Mesenchymal stem cell (in vitro differentiated cells and primary cell): ENCODE measurements around the gene CCDC40.
"Not testable (repeated sequence)": the region's sequence is repeated elsewhere in the genome, so short reads cannot be mapped to it uniquely, and the experiment has no call there.

ENCODE experiments used
- DNase-seq: peaks from one replicate; pipeline ENCODE4 v3.0.0-alpha.2; 2013
- H2AFZ ChIP-seq: one replicate; pipeline ENCODE4 v1.6.1; 2013; ENCODE audit warnings: low read depth, mild to moderate bottlenecking, control low read depth, inconsistent platforms, low read length, moderate library complexity
- H2AK5ac ChIP-seq: 2 replicates; pipeline ENCODE4 v1.6.1; 2013; ENCODE audit warnings: low read length, moderate library complexity, mild to moderate bottlenecking, inconsistent platforms; ENCODE audit not compliant: severe bottlenecking
- H2BK120ac ChIP-seq: one replicate; pipeline ENCODE4 v1.6.1; 2013; ENCODE audit warnings: low read depth, mild to moderate bottlenecking, inconsistent platforms, low read length, moderate library complexity
- H2BK12ac ChIP-seq, 2 experiments: one replicate each; pipeline ENCODE4 v1.6.1; 2013; ENCODE audit warnings: inconsistent platforms in 2 of 2, low read length in 2 of 2, mild to moderate bottlenecking in 2 of 2, moderate library complexity in 2 of 2, control low read depth in 1 of 2
- H2BK15ac ChIP-seq: one replicate; pipeline ENCODE4 v1.6.1; 2013; ENCODE audit warnings: mild to moderate bottlenecking, low read depth, inconsistent platforms; ENCODE audit not compliant: poor library complexity, severe bottlenecking
- H2BK5ac ChIP-seq: 2 replicates; pipeline ENCODE4 v1.6.1; 2013; ENCODE audit warnings: low read depth, mild to moderate bottlenecking, low read length, control low read depth, inconsistent platforms; ENCODE audit not compliant: poor library complexity, severe bottlenecking
- H3K14ac ChIP-seq, 2 experiments: one replicate each; pipeline ENCODE4 v1.6.1; 2013; ENCODE audit warnings: inconsistent platforms in 2 of 2, low read length in 2 of 2, control low read depth in 1 of 2, mild to moderate bottlenecking in 1 of 2, moderate library complexity in 1 of 2
- H3K18ac ChIP-seq, 2 experiments: one replicate each; pipeline ENCODE4 v1.6.1; 2013; ENCODE audit warnings: inconsistent platforms in 2 of 2, low read length in 2 of 2, control low read depth in 1 of 2, low read depth in 1 of 2, mild to moderate bottlenecking in 1 of 2
- H3K23ac ChIP-seq, 2 experiments: one replicate each; pipeline ENCODE4 v1.6.1; 2013; ENCODE audit warnings: inconsistent platforms in 2 of 2, low read length in 2 of 2, mild to moderate bottlenecking in 2 of 2, moderate library complexity in 2 of 2, control low read depth in 1 of 2
- H3K27ac ChIP-seq: 2 replicates; pipeline ENCODE4 v1.5.1; 2013; ENCODE audit warnings: mild to moderate bottlenecking, moderate library complexity, low read length, control low read depth, inconsistent platforms; ENCODE audit not compliant: poor library complexity, severe bottlenecking
- H3K27me3 ChIP-seq, 2 experiments: 2 replicates each; pipeline versions ENCODE4 v1.6.1 to v1.7.0; 2013; ENCODE audit warnings: low read length in 2 of 2, mild to moderate bottlenecking in 2 of 2, moderate library complexity in 2 of 2, control low read depth in 1 of 2, inconsistent platforms in 1 of 2; ENCODE audit not compliant: control insufficient read depth in 1 of 2, insufficient read depth in 1 of 2
- H3K36me3 ChIP-seq, 2 experiments: 2 replicates each; pipeline versions ENCODE4 v1.6.1 to v1.7.0; 2013; ENCODE audit warnings: low read length in 2 of 2, control low read depth in 1 of 2, inconsistent platforms in 1 of 2, low read depth in 1 of 2, mild to moderate bottlenecking in 1 of 2; ENCODE audit not compliant: insufficient read depth in 2 of 2, control insufficient read depth in 1 of 2
- H3K4ac ChIP-seq, 2 experiments: one replicate each; pipeline ENCODE4 v1.6.1; 2013; ENCODE audit warnings: inconsistent platforms in 2 of 2, low read length in 2 of 2, mild to moderate bottlenecking in 2 of 2, moderate library complexity in 2 of 2, control low read depth in 1 of 2, low read depth in 1 of 2
- H3K4me1 ChIP-seq: 2 replicates; pipeline ENCODE4 v1.6.1; 2013; ENCODE audit warnings: low read depth, low read length, control low read depth; ENCODE audit not compliant: control insufficient read depth, insufficient read depth
- H3K4me2 ChIP-seq: 2 replicates; pipeline ENCODE4 v1.6.1; 2013; ENCODE audit warnings: low read length, mild to moderate bottlenecking, inconsistent platforms; ENCODE audit not compliant: poor library complexity, severe bottlenecking
- H3K4me3 ChIP-seq, 2 experiments: 2 replicates each; pipeline versions ENCODE4 v1.5.1 to v1.7.0; 2013; ENCODE audit warnings: low read length in 2 of 2, mild to moderate bottlenecking in 2 of 2, control low read depth in 1 of 2, low read depth in 1 of 2; ENCODE audit not compliant: insufficient read depth in 1 of 2
- H3K79me1 ChIP-seq: replicated peaks from 2 replicates; pipeline ENCODE4 v1.6.1; 2013; ENCODE audit warnings: mild to moderate bottlenecking, control low read depth, low read length, inconsistent platforms; ENCODE audit not compliant: poor library complexity, severe bottlenecking
- H3K9ac ChIP-seq: 2 replicates; pipeline ENCODE4 v1.7.0; 2013; ENCODE audit warnings: mild to moderate bottlenecking, low read length, moderate library complexity
- H3K9me3 ChIP-seq: 2 replicates; pipeline ENCODE4 v1.7.0; 2013; ENCODE audit warnings: mild to moderate bottlenecking, low read length; ENCODE audit not compliant: control insufficient read depth
- H4K8ac ChIP-seq: one replicate; pipeline ENCODE4 v1.6.1; 2013; ENCODE audit warnings: inconsistent platforms, mild to moderate bottlenecking, low read length, moderate library complexity
- H4K91ac ChIP-seq: one replicate; pipeline ENCODE4 v1.6.1; 2013; ENCODE audit warnings: mild to moderate bottlenecking, low read length, inconsistent platforms
- WGBS: methylation state at CpG from one replicate; pipeline ENCODE4 v1.1.7; 2013; ENCODE audit warnings: mixed read lengths; 5-methylcytosine and 5-hydroxymethylcytosine counted together

CCDC40 gene

DNA sequence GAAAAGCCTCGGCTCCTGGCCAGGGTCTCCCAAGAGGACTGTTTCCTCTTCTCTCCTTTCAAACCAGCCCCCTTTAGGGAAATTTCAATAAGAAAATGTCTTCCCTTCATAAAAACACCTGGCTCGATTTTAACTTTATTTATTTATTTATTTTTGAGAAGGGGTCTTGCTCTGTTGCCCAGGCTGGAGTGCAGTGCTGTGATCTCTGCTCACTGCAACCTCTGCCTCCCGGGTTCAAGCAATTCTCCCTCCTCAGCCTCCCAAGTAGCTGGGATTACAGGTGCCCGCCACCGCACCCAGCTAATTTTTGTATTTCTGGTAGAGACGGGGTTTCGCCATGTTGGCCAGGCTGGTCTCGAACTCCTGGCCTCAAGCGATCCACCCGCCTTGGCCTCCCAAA lies 10.3 kb downstream of the CCDC40 start:
- not testable (repeated sequence) for H3K9ac ChIP-seq, H3K27ac ChIP-seq, H2BK15ac ChIP-seq, H4K8ac ChIP-seq, H3K4me1 ChIP-seq, H3K79me1 ChIP-seq, H3K4me2 ChIP-seq, H3K23ac ChIP-seq, H2BK12ac ChIP-seq, H3K14ac ChIP-seq, H2BK5ac ChIP-seq, H2BK120ac ChIP-seq, H3K9me3 ChIP-seq, DNase-seq, H3K27me3 ChIP-seq, H3K4me3 ChIP-seq, H2AK5ac ChIP-seq, H2AFZ ChIP-seq, H3K4ac ChIP-seq, H4K91ac ChIP-seq, H3K18ac ChIP-seq
- 98% methylated on average over 9 of the region's 10 CpGs for WGBS
- peaks cover 18 to 43% of the 10 kb centered on the region in 2 experiments for H3K36me3 ChIP-seq

DNA sequence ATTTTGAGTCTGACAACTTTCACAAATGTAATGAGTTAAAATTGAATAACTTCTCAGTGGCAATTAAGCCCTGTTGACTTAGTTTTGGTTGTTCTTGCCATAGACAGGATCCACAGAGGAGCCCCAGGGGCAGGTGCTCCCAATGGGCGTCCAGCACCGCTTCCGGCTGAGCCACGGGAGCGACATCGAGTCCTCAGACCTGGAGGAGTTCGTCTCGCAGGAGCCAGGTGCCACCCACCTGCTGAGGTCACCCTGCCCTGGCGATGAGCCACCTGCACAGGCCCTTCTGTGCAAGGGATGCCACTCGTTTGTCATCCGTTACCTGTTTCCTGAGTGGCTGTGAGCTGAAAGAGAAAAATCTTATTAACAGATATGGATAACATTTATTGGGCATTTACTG lies 10.7 kb downstream of the CCDC40 start:
- Histone ChIP-seq H3K27ac (no peak overlapping the region), H4K8ac (no peak overlapping the region), H3K14ac (no peak overlapping the region), H2AFZ (no peak overlapping the region), H3K27me3 (no peaks in the 10 kb centered on the region), H3K9ac (no peak overlapping the region), H2BK12ac (no peak overlapping the region), H3K9me3 (peaks cover 5% of the 10 kb centered on the region), H3K4me1 (no peaks in the 10 kb centered on the region), H3K4ac (no peak overlapping the region), H2AK5ac (no peak overlapping the region), H4K91ac (no peak overlapping the region), H3K23ac (no peak overlapping the region), H3K79me1 (no peaks in the 10 kb centered on the region), H3K4me2 (no peak overlapping the region), H2BK15ac (no peak overlapping the region), H3K18ac (no peak overlapping the region), H3K36me3 (peaks cover 21 to 38% of the 10 kb centered on the region in 2 experiments), H2BK5ac (no peak overlapping the region), H3K4me3 (no peak overlapping the region), H2BK120ac (no peak overlapping the region)
- 96% methylated on average over 9 of the region's 11 CpGs for WGBS
- no peak for DNase-seq

DNA sequence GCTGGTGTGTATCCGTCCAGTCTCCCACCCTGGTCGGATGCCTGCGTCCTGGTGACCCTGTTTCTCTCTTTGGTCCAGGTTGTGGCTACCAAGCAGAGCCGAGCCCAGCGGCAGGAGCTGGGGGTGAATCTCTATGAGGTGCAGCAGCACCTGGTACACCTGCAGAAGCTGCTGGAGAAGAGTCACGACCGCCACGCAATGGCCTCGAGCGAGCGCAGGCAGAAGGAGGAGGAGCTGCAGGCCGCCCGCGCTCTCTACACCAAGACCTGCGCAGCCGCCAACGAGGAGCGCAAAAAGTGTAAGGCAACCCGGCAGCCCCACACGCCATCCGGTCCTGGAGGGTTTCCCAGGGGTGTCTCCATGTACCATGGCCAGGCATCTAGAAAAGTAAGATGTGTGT lies 13.5 kb downstream of the CCDC40 start:
- H4K8ac ChIP-seq = no peak overlapping the region
- no peaks in the 10 kb centered on the region for H3K27me3 ChIP-seq
- no peak overlapping the region for H3K4ac ChIP-seq
- H2BK120ac ChIP-seq = no peak overlapping the region
- H3K36me3 ChIP-seq = peaks cover 19 to 26% of the 10 kb centered on the region in 2 experiments
- H4K91ac ChIP-seq = peak overlapping the region; percentile 11
- no peak overlapping the region for H2BK5ac ChIP-seq
- no peak overlapping the region for H2AFZ ChIP-seq
- H3K9ac ChIP-seq = no peak overlapping the region
- H3K4me1 ChIP-seq = no peaks in the 10 kb centered on the region
- DNase-seq = no peak
- H3K79me1 ChIP-seq = no peaks in the 10 kb centered on the region
- H3K23ac ChIP-seq = no peak overlapping the region
- H2AK5ac ChIP-seq = no peak overlapping the region
- H3K4me2 ChIP-seq = no peak overlapping the region
- no peak overlapping the region for H3K4me3 ChIP-seq
- no peak overlapping the region for H2BK12ac ChIP-seq
- no peak overlapping the region for H2BK15ac ChIP-seq
- 96% methylated on average over 21 of the region's 21 CpGs for WGBS
- H3K9me3 ChIP-seq = no peaks in the 10 kb centered on the region
- no peak overlapping the region for H3K14ac ChIP-seq
- H3K27ac ChIP-seq = no peak overlapping the region
- no peak overlapping the region for H3K18ac ChIP-seq

DNA sequence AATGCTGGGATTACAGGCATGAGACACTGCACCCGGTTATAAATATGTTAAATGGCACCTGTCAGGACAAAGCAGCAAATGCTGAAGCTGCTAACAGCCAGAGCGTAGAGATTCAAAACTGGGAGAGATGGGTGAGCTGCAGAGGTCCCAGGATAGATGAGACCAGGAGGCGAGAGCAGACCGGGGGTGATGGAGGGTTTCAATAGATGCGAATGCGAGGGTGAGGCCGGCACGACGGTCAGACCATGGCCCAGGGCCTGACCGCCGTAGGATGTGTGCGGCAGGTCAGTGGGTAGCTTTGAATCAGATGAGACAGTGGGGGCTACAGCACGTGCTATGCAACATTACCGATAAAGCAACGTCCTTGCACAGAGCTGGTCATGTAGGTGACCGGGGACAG lies 14.3 kb downstream of the CCDC40 start:
- Histone ChIP-seq H3K4me3 (no peak overlapping the region), H2BK12ac (no peak overlapping the region), H3K9me3 (no peaks in the 10 kb centered on the region), H3K4me1 (no peaks in the 10 kb centered on the region), H4K91ac (no peak overlapping the region), H3K23ac (no peak overlapping the region), H2AK5ac (no peak overlapping the region), H4K8ac (no peak overlapping the region), H3K9ac (no peak overlapping the region), H3K18ac (no peak overlapping the region), H2BK15ac (no peak overlapping the region), H3K27ac (no peak overlapping the region), H2BK120ac (no peak overlapping the region), H3K4ac (no peak overlapping the region), H3K36me3 (peaks cover 19 to 26% of the 10 kb centered on the region in 2 experiments), H2AFZ (no peak overlapping the region), H3K27me3 (no peaks in the 10 kb centered on the region), H3K4me2 (no peak overlapping the region), H3K14ac (peak overlapping the region in 1 of 2 experiments; percentile 1), H2BK5ac (no peak overlapping the region), H3K79me1 (no peaks in the 10 kb centered on the region)
- DNase-seq = no peak
- WGBS = 97% methylated on average over 15 of the region's 16 CpGs
